ENCODE measurements around the gene RRAS2.

The RRAS2 gene

GRCh38 chr11:14393889-14394288 lies 34.9 kb upstream of the RRAS2 start:
- no peaks in the 10 kb centered on the region for H3K4me1 ChIP-seq (ENCODE audit: control insufficient read depth in 1 of 2, insufficient read depth in 1 of 2, low read depth in 1 of 2, low read length in 1 of 2)
- peaks cover 33% of the 10 kb centered on the region for H3K27me3 ChIP-seq
- H3K27ac ChIP-seq = no peak overlapping the region
- TF ChIP-seq CTCF (IDR thresholded peaks at IDR 0.05) = no peak
- H3K36me3 ChIP-seq = no peaks in the 10 kb centered on the region
- H3K9me3 ChIP-seq = no peaks in the 10 kb centered on the region
- no peak overlapping the region for H3K4me3 ChIP-seq (ENCODE audit: low read depth in 1 of 2, low read length in 1 of 2)

GRCh38 chr11:14393129-14393528 lies 34.1 kb upstream of the RRAS2 start:
- Histone ChIP-seq H3K9me3 (no peaks in the 10 kb centered on the region), H3K27ac (no peak overlapping the region), H3K4me1 (ENCODE audit: control insufficient read depth in 1 of 2, insufficient read depth in 1 of 2, low read depth in 1 of 2, low read length in 1 of 2) (no peaks in the 10 kb centered on the region), H3K4me3 (ENCODE audit: low read depth in 1 of 2, low read length in 1 of 2) (no peak overlapping the region), H3K36me3 (no peaks in the 10 kb centered on the region), H3K27me3 (peaks cover 31% of the 10 kb centered on the region)
- no peak for TF ChIP-seq CTCF (IDR thresholded peaks at IDR 0.05)

- Histone ChIP-seq H3K36me3 (no peaks in the 10 kb centered on the region), H3K4me1 (ENCODE audit: control insufficient read depth in 1 of 2, insufficient read depth in 1 of 2, low read depth in 1 of 2, low read length in 1 of 2) (no peaks in the 10 kb centered on the region), H3K27ac (no peak overlapping the region), H3K9me3 (no peaks in the 10 kb centered on the region), H3K4me3 (ENCODE audit: low read depth in 1 of 2, low read length in 1 of 2) (no peak overlapping the region), H3K27me3 (peaks cover 25% of the 10 kb centered on the region)
- no peak for TF ChIP-seq CTCF (IDR thresholded peaks at IDR 0.05)
These were observed 31.7 kb upstream of the RRAS2 start for GRCh38 chr11:14390669-14391068.

- Histone ChIP-seq H3K9me3 (no peaks in the 10 kb centered on the region), H3K36me3 (no peaks in the 10 kb centered on the region), H3K4me1 (ENCODE audit: control insufficient read depth in 1 of 2, insufficient read depth in 1 of 2, low read depth in 1 of 2, low read length in 1 of 2) (no peaks in the 10 kb centered on the region), H3K27me3 (peaks cover 39% of the 10 kb centered on the region), H3K4me3 (ENCODE audit: low read depth in 1 of 2, low read length in 1 of 2) (no peak overlapping the region), H3K27ac (no peak overlapping the region)
- TF ChIP-seq CTCF (IDR thresholded peaks at IDR 0.05) = no peak
These were observed 29.4 kb upstream of the RRAS2 start for GRCh38 chr11:14388352-14388751.

- Histone ChIP-seq H3K4me1 (ENCODE audit: control insufficient read depth in 1 of 2, insufficient read depth in 1 of 2, low read depth in 1 of 2, low read length in 1 of 2) (no peaks in the 10 kb centered on the region), H3K27me3 (peaks cover 47% of the 10 kb centered on the region), H3K9me3 (no peaks in the 10 kb centered on the region), H3K4me3 (ENCODE audit: low read depth in 1 of 2, low read length in 1 of 2) (no peak overlapping the region), H3K36me3 (no peaks in the 10 kb centered on the region), H3K27ac (no peak overlapping the region)
- no peak for TF ChIP-seq CTCF (IDR thresholded peaks at IDR 0.05)
These were observed 28.0 kb upstream of the RRAS2 start for GRCh38 chr11:14386895-14387480.

GRCh38 chr11:14386081-14386480 lies 27.1 kb upstream of the RRAS2 start:
- H3K4me1 ChIP-seq (ENCODE audit: control insufficient read depth in 1 of 2, insufficient read depth in 1 of 2, low read depth in 1 of 2, low read length in 1 of 2) = peaks cover 0 to 2% of the 10 kb centered on the region in 2 experiments
- no peaks in the 10 kb centered on the region for H3K9me3 ChIP-seq
- H3K36me3 ChIP-seq = no peaks in the 10 kb centered on the region
- TF ChIP-seq CTCF (IDR thresholded peaks at IDR 0.05) = no peak
- peaks cover 56% of the 10 kb centered on the region for H3K27me3 ChIP-seq
- H3K27ac ChIP-seq = no peak overlapping the region
- no peak overlapping the region for H3K4me3 ChIP-seq (ENCODE audit: low read depth in 1 of 2, low read length in 1 of 2)

Measured in neutrophil (primary cell).